GM12892 (cell line): Measurements from ENCODE around the gene NOD1.

ENCODE experiments used
- POLR2A ChIP-seq: IDR thresholded peaks from 2 replicates; pipeline ENCODE4 v1.6.1; 2011; ENCODE audit warnings: low read depth, low read length, control low read depth
- POLR2AphosphoS5 ChIP-seq: IDR thresholded peaks from 2 replicates; pipeline ENCODE4 v1.6.1; 2011; ENCODE audit warnings: low read depth, low read length, control low read depth
- TAF1 ChIP-seq: IDR thresholded peaks from 2 replicates; pipeline ENCODE4 v1.6.1; 2011; ENCODE audit warnings: low read depth, mild to moderate bottlenecking, control low read depth, low read length, borderline replicate concordance

DNA sequence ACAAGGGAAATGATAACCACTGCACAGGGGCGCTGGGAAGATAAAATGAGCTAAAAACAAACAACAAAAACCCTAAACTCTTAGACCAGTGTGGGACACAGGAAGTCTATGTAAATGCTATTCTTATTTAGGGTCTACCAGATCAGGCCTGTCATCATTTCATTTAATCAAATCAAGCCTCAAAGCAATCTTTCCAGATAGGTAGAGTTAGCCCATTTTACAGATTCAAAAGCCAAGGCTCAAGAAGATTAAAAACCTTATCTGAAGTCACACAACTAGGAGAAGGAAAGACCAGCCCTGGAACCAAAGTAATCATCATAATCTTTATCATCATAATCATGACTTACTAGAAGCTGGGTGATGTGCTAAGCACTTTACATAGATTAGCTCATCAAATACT is 4.7 kb downstream of the NOD1 start:
- TF ChIP-seq POLR2A = no peak
- no peak for TF ChIP-seq POLR2AphosphoS5
- no peak for TF ChIP-seq TAF1
